OCI-LY3 (cell line): Measurements from ENCODE around the gene VPS8.

Source experiments
- H2AFZ ChIP-seq: fragments of 200-600, 300-600 bp; shearing (Covaris generic); 2 replicates; pipeline ENCODE4 v1.6.0; 2014; ENCODE audit warnings: antibody characterized with exemption, low read depth, low read length
- H3K27ac ChIP-seq: fragments of 200-600, 300-600 bp; sonication (generic); 2 replicates; pipeline ENCODE4 v1.5.1; 2014; ENCODE audit warnings: mild to moderate bottlenecking, low read length, moderate library complexity, mixed read lengths
- H3K27me3 ChIP-seq: fragments of 200-600, 300-600 bp; sonication (generic); 2 replicates; pipeline ENCODE4 v1.6.1; 2014; ENCODE audit warnings: low read depth, low read length, mixed read lengths
- H3K36me3 ChIP-seq: fragments of 200-600, 300-600 bp; sonication (generic); replicated peaks from 2 replicates; pipeline ENCODE3; 2014; ENCODE audit warnings: low read depth, low read length, mixed read lengths
- H3K4me1 ChIP-seq: fragments of 300-600, 200-600 bp; sonication (generic); 2 replicates; pipeline ENCODE4 v1.6.1; 2014; ENCODE audit warnings: low read length, mixed read lengths
- H3K4me2 ChIP-seq: fragments of 200-600, 300-600 bp; sonication (generic); 2 replicates; pipeline ENCODE4 v1.6.1; 2014; ENCODE audit warnings: low read length, mixed read lengths
- H3K4me3 ChIP-seq: fragments of 300-600, 200-600 bp; sonication (generic); 2 replicates; pipeline ENCODE4 v1.5.1; 2014; ENCODE audit warnings: antibody characterized with exemption, mild to moderate bottlenecking, low read length, moderate library complexity
- H3K79me2 ChIP-seq: fragments of 300-600, 200-600 bp; shearing (Covaris generic); 2 replicates; pipeline ENCODE4 v1.6.1; 2014; ENCODE audit warnings: mild to moderate bottlenecking, low read length, mixed read lengths
- H3K9ac ChIP-seq: fragments of 300-600, 200-600 bp; shearing (Covaris generic); 2 replicates; pipeline ENCODE4 v1.6.0; 2014; ENCODE audit warnings: mild to moderate bottlenecking, low read length, moderate library complexity
- H3K9me3 ChIP-seq: fragments of 200-600, 300-600 bp; shearing (Covaris generic); 2 replicates; pipeline ENCODE4 v1.6.1; 2014; ENCODE audit warnings: low read length, mixed read lengths; ENCODE audit not compliant: insufficient read depth
- H4K20me1 ChIP-seq: fragments of 200-600, 300-600 bp; sonication (generic); 2 replicates; pipeline ENCODE4 v1.6.1; 2016; ENCODE audit warnings: low read length, mixed read lengths; ENCODE audit not compliant: insufficient read depth
- EZH2phosphoT487 ChIP-seq: fragments of 200-600 bp; shearing (Covaris generic); IDR thresholded peaks from 2 replicates; pipeline ENCODE4 v1.6.1; 2018; ENCODE audit warnings: antibody characterized with exemption, mixed run types, low read depth
- TF ChIP-seq, protein P1 (sequence below): fragments of 200-600, 300-600 bp; sonication (generic); IDR thresholded peaks from 2 replicates; pipeline ENCODE4 v1.5.1; 2014; ENCODE audit warnings: antibody characterized with exemption, low read length, low read depth

VPS8 gene

GRCh38 chr3:184965639-184966430 lies 153.9 kb downstream of the VPS8 start:
- H3K4me1 ChIP-seq: no peaks in the 10 kb centered on the region
- TF ChIP-seq, protein P1, sequence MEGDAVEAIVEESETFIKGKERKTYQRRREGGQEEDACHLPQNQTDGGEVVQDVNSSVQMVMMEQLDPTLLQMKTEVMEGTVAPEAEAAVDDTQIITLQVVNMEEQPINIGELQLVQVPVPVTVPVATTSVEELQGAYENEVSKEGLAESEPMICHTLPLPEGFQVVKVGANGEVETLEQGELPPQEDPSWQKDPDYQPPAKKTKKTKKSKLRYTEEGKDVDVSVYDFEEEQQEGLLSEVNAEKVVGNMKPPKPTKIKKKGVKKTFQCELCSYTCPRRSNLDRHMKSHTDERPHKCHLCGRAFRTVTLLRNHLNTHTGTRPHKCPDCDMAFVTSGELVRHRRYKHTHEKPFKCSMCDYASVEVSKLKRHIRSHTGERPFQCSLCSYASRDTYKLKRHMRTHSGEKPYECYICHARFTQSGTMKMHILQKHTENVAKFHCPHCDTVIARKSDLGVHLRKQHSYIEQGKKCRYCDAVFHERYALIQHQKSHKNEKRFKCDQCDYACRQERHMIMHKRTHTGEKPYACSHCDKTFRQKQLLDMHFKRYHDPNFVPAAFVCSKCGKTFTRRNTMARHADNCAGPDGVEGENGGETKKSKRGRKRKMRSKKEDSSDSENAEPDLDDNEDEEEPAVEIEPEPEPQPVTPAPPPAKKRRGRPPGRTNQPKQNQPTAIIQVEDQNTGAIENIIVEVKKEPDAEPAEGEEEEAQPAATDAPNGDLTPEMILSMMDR: no peak
- no peak for TF ChIP-seq EZH2phosphoT487
- H3K4me2 ChIP-seq: no peak overlapping the region
- no peaks in the 10 kb centered on the region for H3K27me3 ChIP-seq
- no peak overlapping the region for H3K4me3 ChIP-seq
- H3K36me3 ChIP-seq: no peaks in the 10 kb centered on the region
- H3K9me3 ChIP-seq: no peaks in the 10 kb centered on the region
- no peak overlapping the region for H3K9ac ChIP-seq
- no peaks in the 10 kb centered on the region for H4K20me1 ChIP-seq
- no peak overlapping the region for H3K27ac ChIP-seq
- H2AFZ ChIP-seq: no peak overlapping the region
- no peaks in the 10 kb centered on the region for H3K79me2 ChIP-seq

GRCh38 chr3:184968115-184968514 lies 156.1 kb downstream of the VPS8 start:
- no peaks in the 10 kb centered on the region for H3K27me3 ChIP-seq
- H3K27ac ChIP-seq: no peak overlapping the region
- H3K36me3 ChIP-seq: no peaks in the 10 kb centered on the region
- H2AFZ ChIP-seq: no peak overlapping the region
- no peaks in the 10 kb centered on the region for H3K9me3 ChIP-seq
- H3K4me2 ChIP-seq: no peak overlapping the region
- no peaks in the 10 kb centered on the region for H3K4me1 ChIP-seq
- H4K20me1 ChIP-seq: no peaks in the 10 kb centered on the region
- no peak overlapping the region for H3K4me3 ChIP-seq
- H3K79me2 ChIP-seq: no peaks in the 10 kb centered on the region
- no peak overlapping the region for H3K9ac ChIP-seq
- no peak for TF ChIP-seq EZH2phosphoT487
- TF ChIP-seq, protein P1: no peak

- Histone ChIP-seq H3K4me1 (no peaks in the 10 kb centered on the region), H3K79me2 (no peaks in the 10 kb centered on the region), H3K27me3 (no peaks in the 10 kb centered on the region), H3K9me3 (no peaks in the 10 kb centered on the region), H4K20me1 (no peaks in the 10 kb centered on the region), H3K36me3 (no peaks in the 10 kb centered on the region), H3K9ac (no peak overlapping the region), H3K4me2 (no peak overlapping the region), H3K4me3 (no peak overlapping the region), H2AFZ (no peak overlapping the region), H3K27ac (no peak overlapping the region)
- TF ChIP-seq EZH2phosphoT487: no peak
Observed at GRCh38 chr3:184970186-184970585, 158.2 kb downstream of the VPS8 start.

- Histone ChIP-seq H3K79me2 (no peaks in the 10 kb centered on the region), H3K27ac (no peak overlapping the region), H3K4me3 (no peak overlapping the region), H3K36me3 (peaks cover 6% of the 10 kb centered on the region), H4K20me1 (no peaks in the 10 kb centered on the region), H3K9me3 (no peaks in the 10 kb centered on the region), H3K9ac (no peak overlapping the region), H2AFZ (no peak overlapping the region), H3K27me3 (no peaks in the 10 kb centered on the region), H3K4me1 (no peaks in the 10 kb centered on the region), H3K4me2 (no peak overlapping the region)
- TF ChIP-seq EZH2phosphoT487: no peak
- TF ChIP-seq, protein P1: no peak
Observed at GRCh38 chr3:184977796-184978195, 165.8 kb downstream of the VPS8 start.
